HG03064 (cell line): ENCODE data around the gene NINJ2.

Experiments used
- ATAC-seq: cut with Tn5 transposase; IDR thresholded peaks from one replicate; pipeline ENCODE4 v1.9.1; 2021; ENCODE audit warnings: low read depth; ENCODE audit not compliant: unreplicated experiment

Gene NINJ2

GRCh38 chr12:674272-674781 is 11.1 kb upstream of the NINJ2 start:
- ATAC-seq, result peak; percentile 70

- no peak for ATAC-seq
These were observed 10.6 kb upstream of the NINJ2 start for GRCh38 chr12:673849-674248.

- no peak for ATAC-seq
These were observed 6.3 kb upstream of the NINJ2 start for GRCh38 chr12:669576-669945.

GRCh38 chr12:668090-668481 is 4.8 kb upstream of the NINJ2 start:
- ATAC-seq, result no peak

GRCh38 chr12:666766-667308 is 3.6 kb upstream of the NINJ2 start:
- ATAC-seq, result no peak

GRCh38 chr12:666066-666465 is 2.8 kb upstream of the NINJ2 start:
- ATAC-seq, result no peak

- no peak for ATAC-seq
These were observed 1.5 kb upstream of the NINJ2 start for GRCh38 chr12:664779-665092.

GRCh38 chr12:664075-664778 is 982 bp upstream of the NINJ2 start:
- no peak for ATAC-seq

GRCh38 chr12:662566-663292 is 516 bp downstream of the NINJ2 start:
- no peak for ATAC-seq

GRCh38 chr12:661720-662486 is 1.3 kb downstream of the NINJ2 start:
- no peak for ATAC-seq

GRCh38 chr12:659090-659683 is 4.1 kb downstream of the NINJ2 start:
- ATAC-seq, result no peak

- ATAC-seq, result no peak
These were observed 12.3 kb downstream of the NINJ2 start for GRCh38 chr12:650983-651382.

GRCh38 chr12:647385-648085 is 15.7 kb downstream of the NINJ2 start:
- no peak for ATAC-seq

GRCh38 chr12:646442-647384 is 16.5 kb downstream of the NINJ2 start:
- ATAC-seq, result no peak

- ATAC-seq, result no peak
These were observed 17.6 kb downstream of the NINJ2 start for GRCh38 chr12:645563-646071.

- ATAC-seq, result no peak
These were observed 18.3 kb downstream of the NINJ2 start for GRCh38 chr12:644818-645552.

GRCh38 chr12:644303-644639 is 19.0 kb downstream of the NINJ2 start:
- no peak for ATAC-seq
